ENCODE data around the gene RLN3.

RLN3 gene, protein sequence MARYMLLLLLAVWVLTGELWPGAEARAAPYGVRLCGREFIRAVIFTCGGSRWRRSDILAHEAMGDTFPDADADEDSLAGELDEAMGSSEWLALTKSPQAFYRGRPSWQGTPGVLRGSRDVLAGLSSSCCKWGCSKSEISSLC

DNA sequence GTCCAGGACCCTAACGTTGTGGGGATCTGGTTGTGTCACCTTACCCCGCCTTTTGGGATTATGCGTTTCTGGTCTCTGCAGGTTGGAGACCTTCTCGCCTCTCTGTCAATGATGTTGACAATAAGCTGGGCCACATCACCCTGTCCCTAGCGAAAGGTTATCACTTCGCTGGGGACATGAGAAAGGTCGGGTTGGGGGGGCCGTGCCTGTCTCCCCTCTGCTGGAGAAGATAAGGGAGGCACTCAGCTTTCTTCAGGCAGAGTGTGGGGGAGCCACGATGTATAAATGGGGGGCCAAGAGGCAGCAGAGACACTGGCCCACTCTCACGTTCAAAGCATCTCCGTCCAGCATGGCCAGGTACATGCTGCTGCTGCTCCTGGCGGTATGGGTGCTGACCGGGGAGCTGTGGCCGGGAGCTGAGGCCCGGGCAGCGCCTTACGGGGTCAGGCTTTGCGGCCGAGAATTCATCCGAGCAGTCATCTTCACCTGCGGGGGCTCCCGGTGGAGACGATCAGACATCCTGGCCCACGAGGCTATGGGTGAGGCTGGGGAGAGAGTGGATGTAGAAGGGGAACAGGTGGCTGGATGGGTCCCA is at the start of gene RLN3:
TSS of gene RLN3 (plus strand) at position 293 of the 595 bp plus-strand sequence. CDS start at position 350, 57 bp downstream.
- no peak for DNase-seq
- Mint-ChIP-seq H3K4me3 (no peak within 1 kb of the TSS), H3K9me3 (no peaks in the 10 kb centered on the region), H3K27me3 (no peaks in the 10 kb centered on the region), H3K27ac (no peak within 1 kb of the TSS), H3K4me1 (peaks cover 32% of the 10 kb centered on the region)
- no peak for ATAC-seq

DNA sequence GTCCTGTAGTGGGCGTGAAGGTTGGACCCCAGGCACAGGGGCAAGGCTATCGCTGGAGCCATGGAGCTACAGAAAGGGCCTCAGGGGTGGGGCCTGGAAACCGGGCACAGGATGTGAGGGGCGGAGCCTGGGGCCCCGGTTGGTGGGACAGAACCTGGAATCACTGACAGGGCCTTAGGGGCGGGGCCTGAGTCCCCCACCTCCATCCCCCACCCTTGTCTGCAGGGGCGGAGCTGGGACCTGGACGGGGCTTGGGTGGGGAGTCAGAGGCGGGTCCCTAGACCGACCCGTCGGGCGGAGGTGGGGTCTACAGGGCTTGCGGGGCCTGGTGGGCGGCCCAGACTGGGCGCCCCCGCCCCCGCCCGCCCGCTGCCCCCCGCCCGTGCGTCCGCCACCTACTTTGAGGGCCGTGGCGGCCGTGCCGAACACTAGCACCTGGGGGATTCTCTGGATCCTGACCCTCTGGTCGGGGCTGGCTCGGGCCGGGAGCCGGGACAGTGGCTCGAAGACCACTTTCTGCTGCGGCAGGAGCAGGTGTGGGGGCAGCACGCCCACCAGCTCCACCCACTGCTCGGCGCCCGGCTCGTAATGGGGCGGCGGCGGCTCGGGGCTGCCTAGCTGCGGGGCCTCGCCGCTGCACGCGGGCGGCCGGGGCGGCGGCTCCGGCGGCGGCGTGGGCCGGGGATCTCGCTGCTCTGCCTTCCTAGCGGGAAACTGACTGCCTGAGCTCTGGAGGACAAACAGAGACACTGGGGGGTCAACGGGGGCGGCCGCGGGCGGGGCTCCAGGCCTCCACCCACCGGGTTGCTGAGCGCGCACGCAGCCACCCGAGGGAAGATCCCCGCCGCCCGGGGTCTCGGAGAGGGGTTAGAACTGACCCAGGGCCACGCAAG is 49.4 kb upstream of the RLN3 start:
- DNase-seq (peak; percentile 27 to 46), ATAC-seq (peak; percentile 64)
- Mint-ChIP-seq H3K27me3 (no peaks in the 10 kb centered on the region), H3K9me3 (no peaks in the 10 kb centered on the region), H3K4me1 (peaks cover 62% of the 10 kb centered on the region), H3K4me3 (peak overlapping the region; percentile 58 to 80), H3K27ac (peak overlapping the region in 1 of 2 donors; percentile 67)

DNA sequence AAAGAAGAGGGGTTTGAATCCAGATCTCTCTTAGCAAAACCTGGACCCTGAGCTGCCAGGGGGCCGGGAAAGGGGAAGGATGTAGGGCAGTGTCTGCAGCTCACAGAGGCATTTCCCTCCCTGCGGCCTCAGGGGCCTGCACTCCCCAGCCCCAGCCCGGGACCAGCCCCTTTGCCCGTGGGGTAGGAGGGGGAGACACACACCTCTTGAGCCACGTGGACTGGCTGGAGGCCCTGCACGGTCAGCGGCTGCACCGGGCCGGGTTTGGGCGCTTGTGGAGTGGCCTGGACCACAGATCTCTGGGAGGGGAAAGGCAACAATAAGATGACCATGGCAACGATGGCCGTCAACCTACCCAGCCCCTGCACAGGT is 48.7 kb upstream of the RLN3 start:
- Mint-ChIP-seq H3K4me3 (peak overlapping the region; percentile 39 to 76), H3K27ac (no peak overlapping the region), H3K4me1 (peaks cover 60% of the 10 kb centered on the region), H3K27me3 (no peaks in the 10 kb centered on the region), H3K9me3 (no peaks in the 10 kb centered on the region)
- ATAC-seq (peak; percentile 30), DNase-seq (no peak)

DNA sequence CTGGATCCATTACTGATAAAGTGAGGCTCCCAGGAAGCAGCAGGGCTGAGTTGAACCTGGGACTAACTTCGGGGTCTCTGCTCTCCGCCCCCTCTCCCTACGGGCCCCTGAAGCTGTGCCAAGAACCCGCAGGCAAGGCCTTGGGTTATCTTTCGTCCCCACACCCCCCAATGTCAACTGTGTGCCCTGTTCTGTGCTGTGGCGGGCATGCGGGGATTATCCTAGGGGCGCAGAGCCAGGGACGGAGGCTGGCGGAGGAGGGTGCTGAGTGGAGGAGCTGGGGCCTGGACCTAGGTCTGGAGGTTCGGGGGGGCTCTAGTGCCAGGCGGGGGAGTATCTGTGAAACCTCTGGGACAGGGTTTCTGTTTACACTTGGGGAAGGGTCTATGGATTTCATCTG is 48.3 kb upstream of the RLN3 start:
- peaks cover 60% of the 10 kb centered on the region for H3K4me1 Mint-ChIP-seq
- H3K27ac Mint-ChIP-seq = peak overlapping the region in 1 of 2 donors; percentile 83
- no peak for ATAC-seq
- no peaks in the 10 kb centered on the region for H3K9me3 Mint-ChIP-seq
- no peaks in the 10 kb centered on the region for H3K27me3 Mint-ChIP-seq
- peak overlapping the region; percentile 39 to 76 for H3K4me3 Mint-ChIP-seq
- no peak for DNase-seq

DNA sequence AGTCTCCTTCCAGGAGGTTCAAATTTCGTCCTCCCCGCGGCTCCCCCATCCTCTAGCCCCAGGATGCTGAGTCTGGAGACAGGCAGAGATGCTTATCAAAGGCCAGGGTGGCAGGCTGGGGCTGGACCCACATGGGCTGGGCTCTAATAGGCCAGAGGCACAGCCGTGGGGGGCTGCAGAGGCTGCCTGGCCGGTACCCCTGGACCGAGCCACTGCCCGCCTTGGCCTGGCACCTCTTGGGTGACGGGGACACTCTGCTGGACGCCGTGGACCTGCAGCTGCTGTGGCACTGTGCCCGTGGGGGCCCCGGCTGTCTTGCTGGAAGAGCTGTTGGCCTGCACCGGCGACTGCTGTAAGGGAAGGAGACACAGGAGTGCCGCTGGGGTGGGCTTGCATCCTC is 47.6 kb upstream of the RLN3 start:
- ATAC-seq = no peak

DNA sequence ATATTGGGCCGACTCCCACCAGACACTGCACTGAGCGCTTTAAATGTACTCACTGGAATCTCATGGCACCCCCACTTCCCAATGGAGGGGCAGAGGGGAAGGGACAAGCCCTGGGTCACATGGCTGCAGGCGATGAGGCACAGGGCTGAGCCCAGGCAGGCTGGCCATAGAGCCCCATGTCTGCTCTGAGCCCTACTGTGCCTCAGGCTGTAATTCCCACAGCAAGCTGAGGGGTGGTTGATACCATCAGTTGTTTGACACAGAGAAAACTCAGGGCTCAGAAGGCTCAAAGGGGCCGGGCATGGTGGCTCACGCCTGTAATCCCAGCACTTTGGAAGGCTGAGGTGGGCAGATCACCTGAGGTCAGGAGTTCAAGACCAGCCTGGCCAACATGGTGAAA is 46.9 kb upstream of the RLN3 start:
- Mint-ChIP-seq H3K27me3 (no peaks in the 10 kb centered on the region), H3K27ac (no peak overlapping the region), H3K9me3 (no peaks in the 10 kb centered on the region), H3K4me3 (no peak overlapping the region), H3K4me1 (peaks cover 73% of the 10 kb centered on the region)
- ATAC-seq = no peak
- DNase-seq = no peak

More for the DNA sequence above, 47.6 kb upstream of the RLN3 start:
- H3K4me3 Mint-ChIP-seq = no peak overlapping the region
- no peaks in the 10 kb centered on the region for H3K27me3 Mint-ChIP-seq
- no peak for DNase-seq
- H3K27ac Mint-ChIP-seq = no peak overlapping the region
- H3K4me1 Mint-ChIP-seq = peaks cover 66% of the 10 kb centered on the region
- no peaks in the 10 kb centered on the region for H3K9me3 Mint-ChIP-seq

DNA sequence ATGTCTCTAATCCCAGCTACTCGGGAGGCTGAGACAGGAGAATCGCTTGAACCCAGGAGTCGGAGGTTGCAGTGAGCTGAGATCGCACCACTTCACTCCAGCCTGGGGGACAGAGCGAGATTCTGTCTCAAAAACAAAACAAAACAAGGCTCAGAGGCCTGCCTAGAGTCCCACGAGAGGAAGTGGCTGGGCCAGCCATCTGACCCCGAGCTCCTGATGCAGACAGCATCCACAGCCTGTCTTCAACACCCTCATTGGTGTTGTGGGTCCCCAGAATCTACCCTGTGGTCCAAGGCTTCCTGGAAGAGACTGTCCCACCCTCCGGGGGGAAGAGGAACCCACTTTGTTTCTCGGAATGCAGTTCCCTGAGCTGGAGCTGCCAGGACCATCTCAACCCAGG is 46.5 kb upstream of the RLN3 start:
- Mint-ChIP-seq H3K27me3 (no peaks in the 10 kb centered on the region), H3K4me3 (no peak overlapping the region), H3K4me1 (peaks cover 77% of the 10 kb centered on the region), H3K27ac (no peak overlapping the region), H3K9me3 (no peaks in the 10 kb centered on the region)
- no peak for ATAC-seq
- DNase-seq = no peak

DNA sequence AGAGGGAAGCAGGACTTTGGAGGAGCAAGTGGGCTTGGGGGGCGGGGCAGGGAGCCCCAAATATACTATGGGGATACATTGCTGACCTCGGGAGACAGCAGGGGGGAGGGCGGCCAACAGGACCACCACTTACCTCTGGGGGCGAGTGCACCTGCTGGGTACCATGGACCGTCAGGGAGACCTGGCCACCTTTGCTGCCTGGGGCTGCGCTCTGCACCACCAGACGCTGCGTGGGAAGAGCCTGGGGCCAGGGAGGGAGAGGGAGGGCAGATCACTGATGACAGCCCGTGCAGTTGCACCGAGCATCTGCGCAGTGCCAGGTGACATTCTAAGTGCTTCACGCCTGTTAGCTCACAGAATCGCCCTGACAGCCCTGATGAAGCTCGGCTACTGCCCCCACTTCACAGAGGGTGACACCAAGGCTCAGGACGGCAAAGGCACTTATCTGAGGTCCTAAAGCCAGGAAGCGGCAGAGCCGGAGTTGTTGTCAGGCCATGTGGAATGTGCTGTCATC is 45.9 kb upstream of the RLN3 start:
- Mint-ChIP-seq H3K27ac (no peak overlapping the region), H3K27me3 (no peaks in the 10 kb centered on the region), H3K9me3 (no peaks in the 10 kb centered on the region), H3K4me1 (peaks cover 83% of the 10 kb centered on the region), H3K4me3 (no peak overlapping the region)
- no peak for DNase-seq
- no peak for ATAC-seq

DNA sequence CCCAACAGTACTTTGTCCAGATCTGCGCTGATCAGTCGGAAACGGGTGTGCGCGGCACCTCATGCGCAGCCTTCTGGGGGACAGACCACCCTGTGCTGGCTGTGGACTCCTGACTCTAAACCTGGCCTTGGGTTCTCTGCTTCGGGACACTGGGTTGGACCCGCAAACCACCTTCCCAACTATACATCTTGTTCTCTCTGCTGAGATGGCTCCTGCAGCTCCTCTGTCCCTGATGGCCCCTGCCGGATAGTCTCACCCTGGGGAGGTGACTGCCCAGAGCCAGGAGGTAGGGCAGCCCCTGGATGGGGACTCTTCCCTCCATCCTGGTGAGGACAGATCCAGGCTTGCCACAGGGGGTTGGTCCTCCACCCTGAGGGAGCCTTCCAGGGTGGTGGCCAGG is 45.2 kb upstream of the RLN3 start:
- DNase-seq (no peak), ATAC-seq (no peak)
- H3K27ac Mint-ChIP-seq = peak overlapping the region in 1 of 2 donors; percentile 48

DNA sequence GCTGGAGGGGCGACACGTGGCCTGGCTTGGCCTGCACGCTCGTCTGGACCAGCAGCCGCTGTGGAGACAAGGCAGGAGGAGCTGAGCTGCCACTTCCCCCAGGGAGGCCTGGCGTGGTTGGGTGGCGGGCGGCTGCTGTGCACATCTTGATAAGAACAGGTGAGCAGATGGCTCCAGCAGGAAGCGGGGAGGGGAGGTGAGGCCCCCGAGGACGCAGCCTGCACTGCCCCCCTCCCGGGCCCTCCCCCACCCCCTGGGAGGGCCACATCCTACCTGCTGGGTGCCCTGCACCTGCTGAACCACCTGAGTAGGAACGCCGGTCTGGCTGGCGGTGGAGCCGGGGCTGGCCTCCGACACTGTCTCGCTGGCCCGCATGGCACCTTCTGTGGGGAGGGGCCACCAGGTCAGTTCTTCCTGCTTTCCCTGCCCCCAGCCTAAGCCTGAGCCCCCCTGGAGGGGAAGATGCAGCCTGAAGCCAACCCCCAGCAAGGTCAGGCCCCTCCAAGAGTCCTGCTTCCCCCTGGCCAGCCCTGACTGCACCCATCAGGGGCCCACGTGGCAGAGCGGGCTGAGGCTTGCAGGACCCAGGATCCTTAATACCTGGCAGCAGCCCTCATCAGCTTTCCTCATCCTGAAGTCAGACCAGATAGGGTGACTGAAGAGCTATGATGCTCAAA is 44.6 kb upstream of the RLN3 start:
- no peaks in the 10 kb centered on the region for H3K27me3 Mint-ChIP-seq
- peak overlapping the region; percentile 46 to 63 for H3K27ac Mint-ChIP-seq
- no peaks in the 10 kb centered on the region for H3K9me3 Mint-ChIP-seq
- H3K4me3 Mint-ChIP-seq = peak overlapping the region in 1 of 2 donors; percentile 64
- no peak for ATAC-seq
- H3K4me1 Mint-ChIP-seq = peaks cover 89% of the 10 kb centered on the region
- no peak for DNase-seq

More for the DNA sequence above, 45.2 kb upstream of the RLN3 start:
- H3K4me1 Mint-ChIP-seq = peaks cover 89% of the 10 kb centered on the region
- H3K27me3 Mint-ChIP-seq = no peaks in the 10 kb centered on the region
- peak overlapping the region in 1 of 2 donors; percentile 52 for H3K4me3 Mint-ChIP-seq
- no peaks in the 10 kb centered on the region for H3K9me3 Mint-ChIP-seq

DNA sequence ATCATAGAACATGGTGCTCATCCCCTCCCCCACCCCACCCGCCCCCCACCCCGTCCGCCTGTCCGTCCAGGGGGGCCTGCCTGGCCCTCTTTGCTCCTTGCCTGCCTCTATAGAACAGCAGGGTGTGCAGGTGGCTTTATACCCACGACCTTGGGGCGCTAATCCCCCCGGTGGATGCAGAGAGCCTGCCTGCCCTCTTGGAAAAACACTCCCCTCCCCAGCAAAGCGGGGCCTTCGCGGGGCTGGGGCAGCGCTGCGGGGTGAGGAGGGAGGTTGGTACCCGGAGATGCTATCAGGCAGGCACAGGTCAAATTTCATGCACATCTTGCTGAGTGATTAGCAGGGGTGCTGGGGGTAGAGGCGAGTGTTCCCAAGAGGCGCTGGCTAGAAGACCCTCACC is 43.8 kb upstream of the RLN3 start:
- no peaks in the 10 kb centered on the region for H3K27me3 Mint-ChIP-seq
- ATAC-seq = no peak

DNA sequence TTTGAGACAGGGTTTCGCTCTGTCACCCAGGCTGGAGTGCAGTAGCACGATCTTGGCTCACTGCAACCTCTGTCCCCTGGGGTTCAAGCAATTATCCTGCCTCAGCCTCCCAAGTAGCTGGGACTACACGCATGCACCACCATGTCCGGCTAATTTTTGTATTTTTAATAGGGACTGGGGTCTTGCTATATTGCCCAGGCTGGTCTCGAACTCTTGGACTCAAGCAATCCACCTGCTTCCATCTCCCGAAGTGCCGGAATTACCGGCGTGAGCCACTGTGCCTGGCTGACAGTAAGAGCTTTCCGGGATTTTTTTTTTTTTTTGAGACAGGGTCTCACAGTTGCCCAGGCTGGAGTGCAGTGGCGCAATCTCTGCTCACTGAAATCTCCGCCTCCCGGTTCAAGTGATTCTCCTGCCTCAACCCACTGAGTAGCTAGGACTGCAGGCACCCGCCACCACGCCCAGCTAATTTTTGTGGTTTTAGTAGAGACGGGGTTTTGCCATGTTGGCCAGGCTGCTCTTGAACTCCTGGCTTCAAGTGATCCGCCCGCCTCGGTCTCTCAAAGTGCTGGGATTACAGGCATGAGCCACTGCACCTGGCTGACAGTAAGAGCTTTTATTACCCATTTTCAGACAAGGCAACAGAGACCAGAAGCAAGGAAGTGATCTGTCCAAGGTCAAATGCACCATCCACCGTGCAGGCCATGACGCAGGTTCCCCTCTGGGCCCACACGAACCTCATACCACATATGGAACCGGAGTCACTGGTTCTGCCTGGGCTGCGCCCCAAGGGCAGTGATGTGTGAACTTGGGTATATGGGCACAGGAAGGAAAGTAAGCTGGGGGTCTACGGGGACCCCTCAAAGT is 42.8 kb upstream of the RLN3 start:
- Mint-ChIP-seq H3K4me1 (peaks cover 93% of the 10 kb centered on the region), H3K4me3 (peak overlapping the region; percentile 53 to 79), H3K9me3 (no peaks in the 10 kb centered on the region), H3K27me3 (no peaks in the 10 kb centered on the region), H3K27ac (peak overlapping the region; percentile 94 to 99)
- DNase-seq (no peak), ATAC-seq (no peak)

More for the DNA sequence above, 43.8 kb upstream of the RLN3 start:
- H3K27ac Mint-ChIP-seq = no peak overlapping the region
- DNase-seq = no peak
- no peak overlapping the region for H3K4me3 Mint-ChIP-seq
- no peaks in the 10 kb centered on the region for H3K9me3 Mint-ChIP-seq
- peaks cover 93% of the 10 kb centered on the region for H3K4me1 Mint-ChIP-seq

DNA sequence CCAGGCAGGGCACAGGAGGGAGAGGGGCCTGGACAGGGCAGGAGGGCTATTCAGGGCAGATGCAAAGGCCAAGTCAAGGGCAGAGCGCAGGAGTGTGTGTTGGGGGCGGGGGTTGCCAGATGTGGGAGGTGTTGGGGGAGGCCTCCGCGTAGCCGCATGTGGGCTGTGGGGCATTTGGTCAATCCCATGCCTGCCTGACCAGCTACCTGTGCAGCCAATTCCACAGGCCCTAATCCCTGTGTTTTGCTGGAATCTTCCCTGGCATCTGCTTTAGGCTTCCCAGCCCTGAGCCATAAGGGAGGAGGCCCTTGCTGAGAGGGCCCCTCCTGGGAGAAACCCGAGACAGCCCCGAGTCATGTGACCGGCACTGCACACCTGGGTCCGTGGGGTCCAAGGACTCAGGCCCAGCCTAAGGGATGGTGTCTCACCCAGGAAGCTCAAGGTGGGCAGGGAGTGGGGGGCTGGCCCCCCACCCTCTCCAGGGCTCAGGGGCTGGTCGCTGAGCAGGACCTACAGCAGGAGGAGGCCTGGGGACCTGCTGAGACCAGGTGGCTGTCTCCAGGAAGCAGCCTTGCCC is 42.1 kb upstream of the RLN3 start:
- H3K9me3 Mint-ChIP-seq = no peaks in the 10 kb centered on the region
- peak; percentile 27 for ATAC-seq
- no peak for DNase-seq
- H3K27ac Mint-ChIP-seq = peak overlapping the region; percentile 98 to 99
- H3K4me3 Mint-ChIP-seq = peak overlapping the region; percentile 79 to 81
- H3K4me1 Mint-ChIP-seq = peaks cover 90% of the 10 kb centered on the region
- no peaks in the 10 kb centered on the region for H3K27me3 Mint-ChIP-seq

DNA sequence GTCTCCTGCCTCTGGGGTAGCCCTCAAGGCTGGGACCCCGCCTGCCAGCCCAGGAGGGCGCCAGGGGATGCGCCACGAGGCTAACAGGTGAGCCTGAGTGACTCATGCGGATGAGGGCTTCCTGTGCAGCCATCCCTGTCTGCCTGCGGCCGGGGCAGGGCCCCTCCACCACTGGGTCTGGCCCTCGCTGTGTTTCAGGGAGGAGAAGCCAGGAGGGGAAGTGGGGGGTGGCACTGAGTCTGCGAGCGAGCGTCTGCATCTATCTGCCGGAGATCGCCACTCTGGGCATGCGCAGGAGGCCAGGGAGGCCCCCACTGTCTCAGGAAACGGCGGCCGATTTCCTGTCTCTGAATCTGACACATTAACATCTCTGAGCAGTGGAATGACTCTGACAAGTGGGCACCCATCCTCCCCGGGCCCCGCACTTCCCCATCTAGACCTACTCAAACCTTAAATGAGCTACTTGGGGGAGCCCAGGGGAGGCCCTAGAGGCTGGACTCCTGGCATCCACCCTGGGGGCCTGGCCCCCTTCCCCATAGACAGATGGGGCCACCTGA is 41.5 kb upstream of the RLN3 start:
- H3K27me3 Mint-ChIP-seq = no peaks in the 10 kb centered on the region
- no peaks in the 10 kb centered on the region for H3K9me3 Mint-ChIP-seq
- H3K4me1 Mint-ChIP-seq = peaks cover 91% of the 10 kb centered on the region
- peak overlapping the region; percentile 98 to 99 for H3K27ac Mint-ChIP-seq
- ATAC-seq (peak; percentile 97), DNase-seq (peak; percentile 97 to 99)
- peak overlapping the region; percentile 79 to 81 for H3K4me3 Mint-ChIP-seq

Measured in stimulated activated naive CD8-positive, alpha-beta T cell treated with anti-CD3 and anti-CD28 coated beads, Interleukin-15, amount 100 ng/mL, for 72 hours (primary cell).